Naive thymus-derived CD4-positive, alpha-beta T cell (primary cell): ENCODE measurements around the gene FAM131C. TPM values are rescaled to one million over a fixed set of nuclear protein-coding genes. Genes with fewer than 3 reads are reported as not detected.

ENCODE experiments used
- ATAC-seq: fragments of 150-1000 bp; cut with Tn5 transposase; 2 replicates; pipeline ENCODE4 v1.10.0; 2021; ENCODE audit warnings: mild to moderate bottlenecking, moderate library complexity
- CTCF ChIA-PET: fragments of 350-600 bp; sonication (Branson Sonifier 250); formaldehyde crosslinking; loops from one replicate; lab custom pipeline; 2021; ENCODE audit warnings: antibody characterized with exemption; lab: Charles Lee
- POLR2A ChIA-PET: fragments of 350-600 bp; sonication (Branson Sonifier 250); formaldehyde crosslinking; loops from one replicate; lab custom pipeline; 2021; ENCODE audit warnings: antibody characterized with exemption, inconsistent platforms; lab: Charles Lee
- DNase-seq, 9 donors: peaks; one replicate each; pipeline versions ENCODE4 v3.0.0 to v3.0.0-alpha.2; 2020 to 2022; ENCODE audit warnings: mixed read lengths in 1 of 9
- H3K27ac ChIP-seq: one replicate; pipeline ENCODE4 v1.7.0; 2013; ENCODE audit warnings: mild to moderate bottlenecking, low read depth, low read length, moderate library complexity
- H3K27me3 ChIP-seq, 2 donors: one replicate each; pipeline ENCODE4 v1.7.0; 2013; ENCODE audit warnings: low read length in 2 of 2, mild to moderate bottlenecking in 2 of 2, moderate library complexity in 2 of 2; ENCODE audit not compliant: control insufficient read depth in 2 of 2, insufficient read depth in 2 of 2
- H3K36me3 ChIP-seq, 3 experiments: 1 replicate in 2 of 3; 2 replicates in 1 of 3; pipeline ENCODE4 v1.7.0; 2013; ENCODE audit warnings: low read length in 3 of 3, mild to moderate bottlenecking in 3 of 3, moderate library complexity in 1 of 3; ENCODE audit not compliant: insufficient read depth in 3 of 3, control insufficient read depth in 2 of 3
- H3K4me1 ChIP-seq, 2 donors: one replicate each; pipeline ENCODE4 v1.7.0; 2013; ENCODE audit warnings: low read length in 2 of 2, mild to moderate bottlenecking in 2 of 2, moderate library complexity in 1 of 2; ENCODE audit not compliant: control insufficient read depth in 2 of 2, insufficient read depth in 2 of 2
- H3K4me3 ChIP-seq: 2 replicates; pipeline ENCODE4 v1.7.0; 2013; ENCODE audit warnings: mild to moderate bottlenecking, low read length
- H3K9me3 ChIP-seq, 3 experiments: 1 replicate in 2 of 3; 2 replicates in 1 of 3; pipeline ENCODE4 v1.7.0; 2013; ENCODE audit warnings: low read length in 3 of 3; ENCODE audit not compliant: control insufficient read depth in 2 of 3
- H3K27ac Mint-ChIP-seq, 9 donors: one replicate each; pipeline ENCODE4 v1.8.0; 2020 to 2022; ENCODE audit warnings: mixed read lengths in 9 of 9, mild to moderate bottlenecking in 8 of 9, moderate library complexity in 5 of 9, inconsistent platforms in 2 of 9
- H3K27me3 Mint-ChIP-seq, 5 donors: one replicate each; pipeline ENCODE4 v1.8.0; 2021 to 2022; ENCODE audit warnings: mixed read lengths in 5 of 5, mild to moderate bottlenecking in 1 of 5
- H3K36me3 Mint-ChIP-seq, 5 donors: one replicate each; pipeline ENCODE4 v1.8.0; 2020 to 2022; ENCODE audit warnings: mixed read lengths in 5 of 5, mild to moderate bottlenecking in 3 of 5, inconsistent platforms in 1 of 5
- H3K4me1 Mint-ChIP-seq, 7 donors: one replicate each; pipeline ENCODE4 v1.8.0; 2020 to 2022; ENCODE audit warnings: mixed read lengths in 7 of 7, mild to moderate bottlenecking in 3 of 7, inconsistent platforms in 1 of 7
- H3K4me3 Mint-ChIP-seq, 10 donors: one replicate each; pipeline ENCODE4 v1.8.0; 2020 to 2022; ENCODE audit warnings: mild to moderate bottlenecking in 10 of 10, mixed read lengths in 10 of 10, moderate library complexity in 6 of 10, inconsistent platforms in 2 of 10
- H3K9me3 Mint-ChIP-seq, 11 donors: one replicate each; pipeline ENCODE4 v1.8.0; 2020 to 2022; ENCODE audit warnings: mixed read lengths in 11 of 11, mild to moderate bottlenecking in 4 of 11, inconsistent platforms in 1 of 11, moderate library complexity in 1 of 11
- intact Hi-C, 2 donors: fragments of 100-400 bp; cut with micrococcal nuclease; formaldehyde crosslinking; loops; one replicate each; pipeline ENCODE4 v1.15.1; 2023
- polyA plus RNA-seq, 2 donors: library from polyadenylated mRNA; unstranded; fragments of 300-500 nt; fragmentation: Illumina TruSeq; gene quantifications; one replicate each; pipeline ENCODE4 v1.2.3, GENCODE V29; 2021
- total RNA-seq, 6 experiments: library from RNA in 5 of 6; stranded (reverse) in 5 of 6; gene quantifications; 1 replicate in 5 of 6; 2 replicates in 1 of 6; pipeline ENCODE4 v1.2.3 and lab custom pipeline; 2021 to 2026

The FAM131C gene
- total and polyA plus RNA-seq, 7 experiments from 2014 or later: 1.3 TPM; not detected in 6

GRCh38 chr1:16010837-16011236 is 62.6 kb downstream of the FAM131C start:
- no peak overlapping the region for H3K27ac Mint-ChIP-seq
- CTCF ChIA-PET: interaction anchor here (1.0 to 2.2 kb wide), 3 partner anchors 35 to 177 kb away, joined by 4 to 10 read pairs (median 10); no protein-coding TSS in a partner anchor
- intact Hi-C loops: no loop called here
- no peaks in the 10 kb centered on the region for H3K9me3 ChIP-seq
- no peaks in the 10 kb centered on the region for H3K27me3 ChIP-seq
- H3K4me1 ChIP-seq: peaks cover 0 to 6% of the 10 kb centered on the region in 2 donors
- POLR2A ChIA-PET: no interaction called here
- ATAC-seq (no peak), DNase-seq (no peak)
- H3K36me3 Mint-ChIP-seq: no peaks in the 10 kb centered on the region
- H3K27ac ChIP-seq: no peak overlapping the region
- peaks cover 0 to 2% (median 0%) of the 10 kb centered on the region in 11 donors for H3K9me3 Mint-ChIP-seq
- H3K4me3 ChIP-seq: no peak overlapping the region
- H3K27me3 Mint-ChIP-seq: peaks cover 0 to 17% (median 0%) of the 10 kb centered on the region in 5 donors
- H3K36me3 ChIP-seq: no peaks in the 10 kb centered on the region
- peaks cover 0 to 21% (median 5%) of the 10 kb centered on the region in 7 donors for H3K4me1 Mint-ChIP-seq
- H3K4me3 Mint-ChIP-seq: no peak overlapping the region

DNA sequence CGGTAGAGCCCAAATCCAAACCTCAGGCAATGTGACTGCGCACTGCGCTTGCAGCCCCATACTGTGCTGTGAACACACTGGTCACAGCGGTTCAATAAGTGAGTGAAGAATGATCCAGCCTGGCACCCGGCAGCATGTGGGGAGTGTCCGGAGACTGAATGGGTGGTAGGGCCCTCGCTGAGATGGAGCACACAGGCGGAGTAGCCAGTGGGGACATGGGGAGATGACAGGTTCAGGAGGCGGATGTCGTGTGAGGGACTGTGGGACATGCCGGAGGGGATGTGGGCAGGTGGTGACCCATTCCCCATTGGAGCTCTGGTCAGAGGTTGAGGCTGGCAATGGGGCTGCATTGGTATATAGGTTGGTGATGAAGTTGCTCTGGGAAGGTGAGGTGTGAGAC is 63.8 kb downstream of the FAM131C start:
- Histone ChIP-seq H3K4me1 (peaks cover 0 to 6% of the 10 kb centered on the region in 2 donors), H3K27ac (no peak overlapping the region), H3K27me3 (no peaks in the 10 kb centered on the region), H3K36me3 (no peaks in the 10 kb centered on the region), H3K4me3 (no peak overlapping the region), H3K9me3 (no peaks in the 10 kb centered on the region)
- no peaks in the 10 kb centered on the region for H3K9me3 Mint-ChIP-seq
- H3K27ac Mint-ChIP-seq: no peak overlapping the region
- POLR2A ChIA-PET: no interaction called here
- H3K4me3 Mint-ChIP-seq: no peak overlapping the region
- H3K4me1 Mint-ChIP-seq: peaks cover 0 to 21% (median 5%) of the 10 kb centered on the region in 7 donors
- CTCF ChIA-PET: interaction anchor here (1.0 to 2.2 kb wide), 6 partner anchors 36 to 353 kb away, joined by 3 to 10 read pairs (median 4); no protein-coding TSS in a partner anchor
- H3K27me3 Mint-ChIP-seq: peaks cover 0 to 17% (median 0%) of the 10 kb centered on the region in 5 donors
- DNase-seq (no peak), ATAC-seq (no peak)
- no peaks in the 10 kb centered on the region for H3K36me3 Mint-ChIP-seq
- intact Hi-C loops: loop anchor here (1.0 to 5.0 kb wide), 6 partner anchors 47 to 354 kb away; no protein-coding TSS in a partner anchor

GRCh38 chr1:16009030-16009460 is 64.4 kb downstream of the FAM131C start:
- ATAC-seq: peak; percentile 73
- Histone ChIP-seq H3K36me3 (no peaks in the 10 kb centered on the region), H3K27me3 (no peaks in the 10 kb centered on the region), H3K27ac (no peak overlapping the region), H3K4me3 (no peak overlapping the region), H3K9me3 (no peaks in the 10 kb centered on the region), H3K4me1 (peaks cover 0 to 6% of the 10 kb centered on the region in 2 donors)
- H3K36me3 Mint-ChIP-seq: no peaks in the 10 kb centered on the region
- intact Hi-C loops: loop anchor here (1.0 to 5.0 kb wide), 6 partner anchors 47 to 354 kb away; no protein-coding TSS in a partner anchor
- H3K4me3 Mint-ChIP-seq: no peak overlapping the region
- no peak overlapping the region for H3K27ac Mint-ChIP-seq
- peaks cover 0 to 21% (median 5%) of the 10 kb centered on the region in 7 donors for H3K4me1 Mint-ChIP-seq
- POLR2A ChIA-PET: no interaction called here
- DNase-seq: peak; percentile 33 to 74 (median 54)
- H3K27me3 Mint-ChIP-seq: peaks cover 0 to 17% (median 0%) of the 10 kb centered on the region in 5 donors
- H3K9me3 Mint-ChIP-seq: no peaks in the 10 kb centered on the region
- CTCF ChIA-PET: interaction anchor here (1.0 to 2.2 kb wide), 5 partner anchors 37 to 354 kb away, joined by 3 to 10 read pairs (median 3); no protein-coding TSS in a partner anchor

Other genes with a start within 250 kb of the FAM131C start
- gene SPEN, start 225.9 kb downstream of the FAM131C start, total RNA-seq: 10 to 100 TPM; 72.1 to 92.1 (median 82.9) TPM
- 10 to 100 TPM; 10.1 to 46.7 TPM for gene SPEN, start 225.9 kb downstream of the FAM131C start, polyA plus RNA-seq
- 10 to 100 TPM; 47.3 to 85.1 (median 65.0) TPM for gene ZBTB17, start 97.5 kb downstream of the FAM131C start, total RNA-seq
- 10 to 100 TPM; 11.2 to 33.7 TPM for gene ZBTB17, start 97.5 kb downstream of the FAM131C start, polyA plus RNA-seq
- gene SRARP, start 69.4 kb downstream of the FAM131C start, total RNA-seq: not detected
- not detected for gene SRARP, start 69.4 kb downstream of the FAM131C start, polyA plus RNA-seq
- not detected for gene HSPB7, start 55.6 kb downstream of the FAM131C start, total RNA-seq
- gene HSPB7, start 55.6 kb downstream of the FAM131C start, polyA plus RNA-seq: not detected
- gene CLCNKA, start 51.6 kb downstream of the FAM131C start, total RNA-seq: not detected
- gene CLCNKA, start 51.6 kb downstream of the FAM131C start, polyA plus RNA-seq: not detected
- gene CLCNKB, start 29.9 kb downstream of the FAM131C start, total RNA-seq: not detected
- not detected for gene CLCNKB, start 29.9 kb downstream of the FAM131C start, polyA plus RNA-seq
- under 1 TPM in 2 of 5 experiments, not detected in 3; 0.59 to 0.61 TPM for gene EPHA2, start 82.4 kb upstream of the FAM131C start, total RNA-seq
- under 1 TPM in 1 of 2 donors, not detected in 1; 0.30 TPM for gene EPHA2, start 82.4 kb upstream of the FAM131C start, polyA plus RNA-seq
- gene ARHGEF19, start 139.0 kb upstream of the FAM131C start, total RNA-seq: 10 to 100 TPM in 3 of 5 experiments, 1 to 10 TPM in 2; 8.8 to 12.4 (median 10.5) TPM
- 1 to 10 TPM; 5.1 to 9.0 TPM for gene ARHGEF19, start 139.0 kb upstream of the FAM131C start, polyA plus RNA-seq
- gene CPLANE2, start 163.5 kb upstream of the FAM131C start, total RNA-seq: 10 to 100 TPM in 2 of 5 experiments, 1 to 10 TPM in 3; 6.6 to 11.4 (median 8.8) TPM
- gene CPLANE2, start 163.5 kb upstream of the FAM131C start, polyA plus RNA-seq: 1 to 10 TPM; 3.0 to 3.6 TPM